VCaP (cell line): ENCODE measurements around the gene SLC18A2.

Experiments
- H3K27ac ChIP-seq: fragments of 450-650 bp; 2 replicates; pipeline ENCODE4 v1.5.1; 2017
- TF ChIP-seq, protein P1 (sequence below): fragments of 450-650 bp; conservative IDR thresholded peaks from 2 replicates; pipeline ENCODE4 v1.5.1; 2017; ENCODE audit warnings: mild to moderate bottlenecking, moderate library complexity

Gene SLC18A2

DNA sequence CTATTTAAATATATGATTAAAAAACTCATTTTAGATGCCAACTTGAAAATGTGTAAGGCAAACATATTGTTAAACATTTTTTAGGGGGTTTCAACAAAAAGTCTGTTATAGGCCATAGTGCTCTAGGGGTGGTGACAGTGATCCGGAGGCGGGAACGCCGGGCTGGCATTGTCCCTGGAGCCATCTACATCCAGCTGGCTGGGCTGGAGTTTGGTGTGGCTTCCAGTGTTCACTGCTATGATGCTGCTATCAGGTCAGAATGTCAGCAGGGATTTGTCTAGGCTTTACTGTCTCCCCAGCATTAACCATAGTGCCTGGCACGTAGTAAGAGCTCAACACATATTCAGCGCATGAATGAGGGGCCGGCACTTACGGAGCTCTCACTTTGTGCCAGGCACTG lies 1.9 kb upstream of the SLC18A2 start:
- TF ChIP-seq, protein P1, sequence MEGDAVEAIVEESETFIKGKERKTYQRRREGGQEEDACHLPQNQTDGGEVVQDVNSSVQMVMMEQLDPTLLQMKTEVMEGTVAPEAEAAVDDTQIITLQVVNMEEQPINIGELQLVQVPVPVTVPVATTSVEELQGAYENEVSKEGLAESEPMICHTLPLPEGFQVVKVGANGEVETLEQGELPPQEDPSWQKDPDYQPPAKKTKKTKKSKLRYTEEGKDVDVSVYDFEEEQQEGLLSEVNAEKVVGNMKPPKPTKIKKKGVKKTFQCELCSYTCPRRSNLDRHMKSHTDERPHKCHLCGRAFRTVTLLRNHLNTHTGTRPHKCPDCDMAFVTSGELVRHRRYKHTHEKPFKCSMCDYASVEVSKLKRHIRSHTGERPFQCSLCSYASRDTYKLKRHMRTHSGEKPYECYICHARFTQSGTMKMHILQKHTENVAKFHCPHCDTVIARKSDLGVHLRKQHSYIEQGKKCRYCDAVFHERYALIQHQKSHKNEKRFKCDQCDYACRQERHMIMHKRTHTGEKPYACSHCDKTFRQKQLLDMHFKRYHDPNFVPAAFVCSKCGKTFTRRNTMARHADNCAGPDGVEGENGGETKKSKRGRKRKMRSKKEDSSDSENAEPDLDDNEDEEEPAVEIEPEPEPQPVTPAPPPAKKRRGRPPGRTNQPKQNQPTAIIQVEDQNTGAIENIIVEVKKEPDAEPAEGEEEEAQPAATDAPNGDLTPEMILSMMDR = no peak
- H3K27ac ChIP-seq = no peak overlapping the region

DNA sequence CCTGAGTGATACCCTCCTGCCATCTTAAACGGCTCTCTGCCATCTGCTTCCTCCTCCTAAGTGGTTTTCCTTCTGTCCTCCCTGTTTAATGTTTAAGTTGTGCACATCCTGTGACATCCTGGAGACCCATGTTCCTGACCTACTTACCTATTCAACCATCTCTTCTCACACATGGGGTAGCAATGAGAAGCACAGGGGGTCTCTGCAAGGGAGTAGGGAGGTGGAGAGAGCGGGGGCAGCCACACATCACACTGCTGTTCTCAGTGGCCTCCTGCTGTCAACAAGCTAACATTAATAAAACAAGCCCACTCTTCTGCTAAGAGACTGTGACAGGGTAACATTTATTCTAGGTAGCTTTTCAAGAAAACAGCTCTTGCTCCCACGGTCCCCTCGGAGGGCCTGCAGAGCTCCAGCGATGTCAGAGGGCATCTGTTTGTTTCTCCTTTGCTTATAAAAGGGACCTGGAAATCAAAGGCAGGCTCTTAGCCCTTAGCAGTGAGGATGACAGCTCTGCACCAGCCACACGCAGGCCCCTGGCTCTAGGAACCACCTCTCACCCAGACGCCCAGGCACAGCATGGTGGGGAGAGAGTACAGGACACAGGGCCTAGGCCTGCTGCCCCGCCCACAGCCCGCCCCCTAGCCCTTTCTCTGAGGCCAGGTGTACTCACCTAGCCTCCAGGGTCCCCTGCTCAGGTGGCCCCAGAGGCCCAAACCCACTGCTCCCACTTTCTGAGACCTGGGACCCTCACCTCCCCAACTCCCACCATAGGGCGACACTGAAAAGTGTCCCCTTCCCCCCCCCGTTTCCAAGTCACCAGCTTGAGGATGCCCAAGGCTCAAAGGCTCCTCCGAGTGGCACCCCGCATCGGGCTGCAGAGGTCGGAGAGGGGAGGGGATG lies 943 bp upstream of the SLC18A2 start:
- H3K27ac ChIP-seq = no peak overlapping the region
- TF ChIP-seq, protein P1 = no peak

DNA sequence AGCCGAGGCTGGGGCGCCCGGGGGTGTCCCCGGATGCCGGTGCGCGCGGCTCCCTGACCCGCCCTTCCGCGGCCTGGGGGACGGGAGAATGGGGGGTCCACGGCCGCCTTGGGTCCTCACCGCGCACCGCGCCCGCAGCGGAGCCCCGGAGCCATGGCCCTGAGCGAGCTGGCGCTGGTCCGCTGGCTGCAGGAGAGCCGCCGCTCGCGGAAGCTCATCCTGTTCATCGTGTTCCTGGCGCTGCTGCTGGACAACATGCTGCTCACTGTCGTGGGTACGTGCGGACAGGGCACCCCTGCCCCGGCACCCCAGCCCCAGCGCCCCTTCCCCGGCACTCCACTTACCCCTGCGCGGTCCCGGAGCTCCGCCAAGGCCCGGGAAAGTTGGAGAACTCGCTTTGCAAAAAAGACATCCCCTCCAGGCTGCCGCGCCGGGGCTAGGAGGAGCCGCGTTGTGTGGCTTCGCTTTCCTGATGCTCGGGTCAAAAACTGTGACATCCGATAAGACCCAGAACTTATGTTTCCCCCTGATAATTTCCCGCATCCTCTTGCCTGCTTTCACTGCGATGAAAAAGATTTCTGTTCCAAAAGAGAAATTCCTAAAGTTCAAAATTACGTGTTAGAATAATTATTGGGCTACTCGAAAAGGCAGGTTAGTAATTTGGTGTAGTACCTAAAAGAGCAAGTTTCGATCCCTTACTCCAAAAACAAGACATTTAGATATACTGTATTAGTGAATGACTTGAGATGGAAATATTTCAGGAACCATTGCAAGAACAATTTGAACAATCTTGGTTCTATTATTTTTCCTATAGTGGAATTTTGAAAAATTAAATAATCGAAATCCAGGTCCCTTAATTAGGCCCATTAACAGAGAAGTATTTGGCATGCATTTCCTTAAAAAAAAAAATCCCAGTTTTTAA lies 888 bp downstream of the SLC18A2 start:
- TF ChIP-seq, protein P1 = no peak

DNA sequence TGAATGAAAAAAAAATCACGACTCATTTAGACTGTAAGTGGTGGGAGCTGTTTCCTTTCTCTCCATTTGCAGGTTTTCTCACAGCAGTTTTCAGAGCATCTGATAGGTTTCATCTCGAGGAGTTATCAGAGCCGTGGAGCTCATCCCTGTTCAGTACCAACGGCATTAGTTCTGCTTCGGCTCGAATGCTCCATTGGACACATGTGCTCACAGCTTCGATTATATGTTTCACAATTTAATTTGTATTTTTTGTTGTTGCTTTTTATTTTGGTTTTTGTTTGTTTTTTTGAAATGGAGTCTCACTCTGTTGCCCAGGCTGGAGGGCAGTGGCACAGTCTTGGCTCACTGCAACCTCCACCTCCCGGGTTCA lies 1.5 kb downstream of the SLC18A2 start:
- no peak overlapping the region for H3K27ac ChIP-seq
- TF ChIP-seq, protein P1 = no peak

More for the DNA sequence above, 888 bp downstream of the SLC18A2 start:
- no peak overlapping the region for H3K27ac ChIP-seq

DNA sequence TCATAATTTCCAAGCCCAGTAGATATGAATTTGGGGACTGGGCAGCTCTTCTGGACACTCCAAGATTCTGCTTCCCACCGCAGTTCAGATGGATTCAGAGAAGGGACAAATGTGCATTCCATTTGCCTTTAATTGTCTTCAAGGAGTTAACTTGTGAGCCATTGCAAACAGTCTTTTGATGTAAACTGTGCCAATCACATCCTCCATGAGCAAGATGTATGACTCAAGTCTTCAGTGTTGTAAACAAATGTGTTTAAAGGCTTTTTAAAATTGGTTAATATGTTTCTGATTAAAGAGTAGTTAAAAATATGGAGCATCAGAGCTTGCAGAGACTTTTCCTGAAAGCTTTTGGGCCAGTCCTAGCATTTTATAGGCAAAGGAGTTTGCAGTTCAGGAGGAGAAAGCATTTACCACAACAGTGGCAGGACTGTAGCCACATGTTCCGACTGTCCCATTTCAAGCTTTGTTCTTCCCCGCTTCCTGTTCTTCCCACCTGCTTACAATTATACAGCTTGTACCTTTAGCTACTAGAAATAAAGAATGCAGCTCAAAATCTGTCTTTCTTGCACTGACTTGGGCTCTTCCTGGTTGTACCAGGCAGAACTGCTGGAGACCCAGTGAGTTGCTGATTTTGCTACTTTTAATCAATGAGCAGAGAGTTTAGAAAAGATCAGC lies 6.2 kb downstream of the SLC18A2 start:
- TF ChIP-seq, protein P1 = no peak
- H3K27ac ChIP-seq = no peak overlapping the region

DNA sequence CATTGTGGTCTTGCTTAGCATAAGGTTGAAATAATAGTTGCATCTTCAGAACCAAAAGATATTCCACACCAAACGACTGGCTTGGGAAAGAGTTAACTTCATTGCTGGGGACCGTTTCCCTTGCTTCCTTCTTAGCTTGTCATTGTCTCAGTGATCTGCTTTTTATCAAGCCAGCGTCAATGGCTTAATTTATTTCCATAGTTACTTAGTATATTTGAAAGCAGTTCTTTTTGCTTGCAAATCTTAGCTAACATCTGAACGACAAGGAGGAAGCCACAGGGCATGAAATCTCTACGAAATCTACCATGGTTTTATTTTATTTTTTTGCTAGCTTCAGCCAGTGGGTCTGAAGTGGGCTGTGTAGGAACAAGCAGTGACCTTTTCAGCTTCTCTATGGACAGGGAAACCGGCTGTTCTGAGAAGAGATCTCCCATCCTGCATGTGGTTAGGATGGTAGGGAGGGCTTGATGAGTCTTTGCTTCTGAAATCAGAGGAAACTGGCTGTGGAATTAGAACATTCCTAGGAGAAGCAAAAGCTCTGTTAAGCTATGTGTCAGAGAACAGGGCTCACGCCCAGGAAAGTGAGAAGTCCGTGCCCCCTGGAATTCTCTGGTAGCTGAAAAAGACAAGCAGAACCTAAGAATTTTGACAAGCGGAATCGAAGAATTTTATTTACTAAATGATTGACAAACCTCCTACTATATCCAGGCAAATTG lies 8.0 kb downstream of the SLC18A2 start:
- TF ChIP-seq, protein P1 = no peak
- no peak overlapping the region for H3K27ac ChIP-seq
